Measurements from ENCODE around the gene SLC12A7.

SLC12A7 gene

DNA sequence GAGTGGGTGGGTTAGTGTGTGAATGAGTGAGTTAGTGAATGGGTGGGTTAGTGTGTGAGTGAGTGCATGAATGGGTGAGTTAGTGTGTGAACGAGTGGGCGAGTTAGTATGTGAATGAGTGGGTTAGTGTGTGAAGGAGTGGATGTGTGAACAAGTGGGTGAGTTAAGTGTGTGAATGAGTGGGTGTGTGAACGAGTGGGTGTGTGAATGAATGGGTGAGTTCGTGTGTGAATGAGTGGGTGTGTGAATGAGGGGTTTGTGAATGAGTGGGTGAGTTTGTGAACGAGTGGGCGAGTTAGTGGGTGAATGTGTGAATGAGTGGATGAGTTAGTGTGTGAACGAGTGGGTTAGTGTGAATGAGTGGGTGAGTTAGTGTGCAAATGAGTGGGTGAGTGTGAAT is 69.2 kb downstream of the SLC12A7 start:
- Histone ChIP-seq H3K27me3 (ENCODE audit: control insufficient read depth, insufficient read depth, low read length) (no peaks in the 10 kb centered on the region), H3K27ac (ENCODE audit: low read length) (no peak overlapping the region), H3K9me3 (ENCODE audit: control insufficient read depth, low read depth, low read length) (peaks cover 7% of the 10 kb centered on the region), H3K9ac (ENCODE audit: low read length) (no peak overlapping the region), H3K4me3 (ENCODE audit: low read length) (no peak overlapping the region), H3K36me3 (ENCODE audit: control insufficient read depth, low read depth, low read length) (no peaks in the 10 kb centered on the region), H3K4me1 (ENCODE audit: control insufficient read depth, low read depth, low read length) (no peaks in the 10 kb centered on the region)

DNA sequence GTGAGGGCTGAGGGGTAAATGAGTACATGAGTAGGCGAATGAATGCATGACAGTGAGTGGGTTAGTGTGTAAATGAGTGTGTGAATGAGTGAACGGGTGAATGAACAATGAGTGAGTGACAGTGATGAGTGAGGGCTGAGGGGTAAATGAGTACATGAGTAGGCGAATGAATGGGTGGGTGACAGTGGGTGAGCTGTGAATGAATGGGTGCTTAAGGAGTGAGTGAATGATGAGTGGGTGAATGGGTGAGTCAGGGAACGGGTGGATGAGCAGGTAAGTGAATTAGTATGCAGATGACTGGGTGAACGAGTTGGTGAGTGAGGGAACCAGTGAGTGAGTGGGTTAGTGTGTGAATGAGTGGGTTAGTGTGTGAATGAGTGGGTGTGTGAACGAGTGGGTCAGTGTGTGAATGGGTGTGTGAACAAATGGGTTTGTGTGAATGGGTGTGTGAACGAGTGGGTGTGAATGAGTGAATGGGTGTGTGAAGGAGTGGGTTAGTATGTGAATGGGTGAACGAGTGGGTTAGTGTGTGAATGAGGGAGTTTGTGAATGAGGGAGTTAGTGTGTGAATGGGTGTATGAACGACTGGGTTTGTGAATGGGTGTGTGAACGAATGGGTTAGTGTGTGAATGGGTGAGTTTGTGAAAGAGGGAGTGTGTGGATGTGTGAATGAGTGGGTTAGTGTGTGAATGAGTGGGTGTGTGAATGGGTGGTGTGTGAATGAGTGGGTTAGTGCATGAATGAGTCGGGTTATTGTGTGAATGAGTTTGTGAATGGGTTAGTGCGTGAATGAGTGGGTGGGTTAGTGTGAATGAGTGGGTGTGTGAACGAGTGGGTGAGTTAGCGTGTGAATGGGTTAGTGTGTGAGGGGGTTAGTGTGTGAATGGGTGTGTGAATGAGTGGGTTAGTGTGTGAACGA is 70.4 kb downstream of the SLC12A7 start:
- H3K9me3 ChIP-seq (ENCODE audit: control insufficient read depth, low read depth, low read length), result peaks cover 7% of the 10 kb centered on the region
- H3K27ac ChIP-seq (ENCODE audit: low read length), result no peak overlapping the region
- no peaks in the 10 kb centered on the region for H3K36me3 ChIP-seq (ENCODE audit: control insufficient read depth, low read depth, low read length)
- no peaks in the 10 kb centered on the region for H3K27me3 ChIP-seq (ENCODE audit: control insufficient read depth, insufficient read depth, low read length)
- no peak overlapping the region for H3K9ac ChIP-seq (ENCODE audit: low read length)
- no peaks in the 10 kb centered on the region for H3K4me1 ChIP-seq (ENCODE audit: control insufficient read depth, low read depth, low read length)
- H3K4me3 ChIP-seq (ENCODE audit: low read length), result no peak overlapping the region

DNA sequence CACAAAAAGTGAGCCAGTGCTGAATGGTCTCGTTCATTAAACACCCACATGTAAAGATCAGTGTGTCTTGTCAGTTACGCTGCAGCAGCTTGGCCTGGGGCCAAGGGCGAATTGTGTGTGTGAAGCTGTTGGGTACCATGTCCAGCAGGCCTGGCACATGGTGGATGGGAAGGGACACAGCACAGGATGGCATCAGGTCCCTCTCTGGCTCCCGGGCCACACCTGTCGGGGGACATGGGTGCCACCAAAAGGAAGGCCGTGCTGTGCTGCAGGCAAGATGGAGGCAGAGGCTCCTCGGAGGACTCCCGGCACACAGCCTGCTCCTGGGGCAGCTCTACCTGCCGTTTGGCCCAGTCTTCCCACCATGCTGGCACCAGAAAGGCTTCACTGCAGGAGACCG is 71.3 kb downstream of the SLC12A7 start:
- Histone ChIP-seq H3K4me1 (ENCODE audit: control insufficient read depth, low read depth, low read length) (no peaks in the 10 kb centered on the region), H3K9me3 (ENCODE audit: control insufficient read depth, low read depth, low read length) (peaks cover 7% of the 10 kb centered on the region), H3K27me3 (ENCODE audit: control insufficient read depth, insufficient read depth, low read length) (no peaks in the 10 kb centered on the region), H3K9ac (ENCODE audit: low read length) (no peak overlapping the region), H3K27ac (ENCODE audit: low read length) (no peak overlapping the region), H3K4me3 (ENCODE audit: low read length) (no peak overlapping the region), H3K36me3 (ENCODE audit: control insufficient read depth, low read depth, low read length) (no peaks in the 10 kb centered on the region)

DNA sequence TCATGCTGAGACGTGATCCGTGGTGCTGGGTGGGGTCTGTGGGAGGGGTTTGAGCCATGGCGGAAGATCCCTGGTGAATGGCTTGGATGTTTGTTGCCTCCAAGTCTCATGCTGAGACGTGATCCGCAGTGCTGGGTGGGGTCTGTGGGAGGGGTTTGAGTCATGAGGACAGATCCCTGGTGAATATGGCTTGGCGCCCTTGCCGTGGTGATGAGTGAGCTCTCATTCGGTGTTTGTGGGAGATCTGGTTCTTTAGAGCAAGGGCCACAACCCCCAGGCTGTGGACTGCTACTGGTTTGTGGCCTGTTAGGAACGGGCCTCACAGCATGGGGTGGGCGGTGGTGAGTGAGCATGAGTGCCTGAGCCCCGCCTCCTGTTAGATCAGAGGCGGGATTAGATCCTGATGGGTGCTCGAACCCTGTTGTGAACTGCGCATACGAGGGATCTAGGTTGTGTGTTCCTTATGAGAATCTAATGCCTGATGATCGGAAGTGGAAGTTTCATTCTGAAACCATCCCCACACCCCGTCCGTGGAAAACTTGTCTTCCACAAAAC is 72.1 kb downstream of the SLC12A7 start:
- Histone ChIP-seq H3K36me3 (ENCODE audit: control insufficient read depth, low read depth, low read length) (no peaks in the 10 kb centered on the region), H3K9me3 (ENCODE audit: control insufficient read depth, low read depth, low read length) (peaks cover 4% of the 10 kb centered on the region), H3K27me3 (ENCODE audit: control insufficient read depth, insufficient read depth, low read length) (no peaks in the 10 kb centered on the region), H3K4me1 (ENCODE audit: control insufficient read depth, low read depth, low read length) (no peaks in the 10 kb centered on the region), H3K4me3 (ENCODE audit: low read length) (no peak overlapping the region), H3K9ac (ENCODE audit: low read length) (no peak overlapping the region), H3K27ac (ENCODE audit: low read length) (no peak overlapping the region)

DNA sequence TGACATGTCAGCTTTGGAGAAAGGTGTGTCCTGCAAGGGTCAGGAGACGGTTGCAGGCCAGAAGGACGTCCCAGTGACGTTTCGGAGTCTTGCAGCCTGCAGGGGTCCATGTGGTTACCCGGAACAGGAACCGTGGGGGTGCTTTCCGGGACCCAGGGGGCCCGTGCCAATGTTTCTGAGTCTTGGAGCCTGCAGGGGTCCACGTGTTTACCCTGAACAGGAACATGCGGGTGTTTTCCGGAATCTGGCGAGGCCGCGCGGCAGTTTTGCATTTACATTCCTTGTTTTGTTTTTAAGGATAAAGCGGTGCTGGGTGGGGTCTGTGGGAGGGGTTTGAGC is 72.7 kb downstream of the SLC12A7 start:
- no peak overlapping the region for H3K27ac ChIP-seq (ENCODE audit: low read length)
- H3K27me3 ChIP-seq (ENCODE audit: control insufficient read depth, insufficient read depth, low read length), result no peaks in the 10 kb centered on the region
- no peak overlapping the region for H3K4me3 ChIP-seq (ENCODE audit: low read length)
- peaks cover 2% of the 10 kb centered on the region for H3K9me3 ChIP-seq (ENCODE audit: control insufficient read depth, low read depth, low read length)
- H3K9ac ChIP-seq (ENCODE audit: low read length), result no peak overlapping the region
- H3K4me1 ChIP-seq (ENCODE audit: control insufficient read depth, low read depth, low read length), result no peaks in the 10 kb centered on the region
- H3K36me3 ChIP-seq (ENCODE audit: control insufficient read depth, low read depth, low read length), result no peaks in the 10 kb centered on the region

DNA sequence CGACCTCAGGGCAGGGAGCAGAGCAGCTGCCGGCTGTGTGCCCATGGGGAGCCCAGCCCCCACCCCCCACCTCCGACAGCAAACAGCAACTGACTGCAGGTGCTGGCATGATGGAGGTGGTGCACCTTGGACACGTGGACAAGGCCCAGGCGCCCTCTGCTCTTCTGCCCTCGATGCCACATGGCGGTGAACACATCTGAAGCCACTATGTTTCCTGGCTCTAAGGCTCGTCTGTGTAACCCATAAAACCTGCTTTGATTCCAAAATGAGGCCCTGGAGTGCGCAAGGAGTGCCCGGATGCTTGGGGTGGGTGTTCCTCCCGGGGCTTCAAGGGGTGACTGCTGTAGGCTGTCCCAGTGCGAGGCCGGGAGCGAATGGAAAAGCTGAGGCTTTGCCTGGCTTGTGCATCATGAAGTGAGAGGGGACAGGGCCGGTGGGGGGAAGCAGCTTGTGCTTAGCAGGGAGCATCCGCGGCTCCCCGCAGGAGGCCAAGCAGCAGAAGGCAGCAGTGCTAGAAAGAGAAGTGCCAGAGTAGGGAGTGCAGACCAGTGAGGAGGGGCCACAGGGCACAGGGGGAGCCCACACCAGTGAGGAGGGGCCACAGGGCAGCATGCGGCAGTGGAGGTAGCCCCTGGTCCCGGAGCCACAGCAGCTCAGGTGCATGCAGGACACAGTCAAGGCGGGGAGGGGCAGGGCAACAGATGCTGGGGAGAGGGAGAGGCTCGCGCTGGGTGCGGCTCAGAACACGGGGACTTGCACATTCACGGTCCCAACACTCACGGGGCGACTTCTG is 73.2 kb downstream of the SLC12A7 start:
- no peak overlapping the region for H3K4me3 ChIP-seq (ENCODE audit: low read length)
- H3K36me3 ChIP-seq (ENCODE audit: control insufficient read depth, low read depth, low read length), result no peaks in the 10 kb centered on the region
- H3K27ac ChIP-seq (ENCODE audit: low read length), result no peak overlapping the region
- no peaks in the 10 kb centered on the region for H3K4me1 ChIP-seq (ENCODE audit: control insufficient read depth, low read depth, low read length)
- H3K9ac ChIP-seq (ENCODE audit: low read length), result no peak overlapping the region
- no peaks in the 10 kb centered on the region for H3K9me3 ChIP-seq (ENCODE audit: control insufficient read depth, low read depth, low read length)
- no peaks in the 10 kb centered on the region for H3K27me3 ChIP-seq (ENCODE audit: control insufficient read depth, insufficient read depth, low read length)

DNA sequence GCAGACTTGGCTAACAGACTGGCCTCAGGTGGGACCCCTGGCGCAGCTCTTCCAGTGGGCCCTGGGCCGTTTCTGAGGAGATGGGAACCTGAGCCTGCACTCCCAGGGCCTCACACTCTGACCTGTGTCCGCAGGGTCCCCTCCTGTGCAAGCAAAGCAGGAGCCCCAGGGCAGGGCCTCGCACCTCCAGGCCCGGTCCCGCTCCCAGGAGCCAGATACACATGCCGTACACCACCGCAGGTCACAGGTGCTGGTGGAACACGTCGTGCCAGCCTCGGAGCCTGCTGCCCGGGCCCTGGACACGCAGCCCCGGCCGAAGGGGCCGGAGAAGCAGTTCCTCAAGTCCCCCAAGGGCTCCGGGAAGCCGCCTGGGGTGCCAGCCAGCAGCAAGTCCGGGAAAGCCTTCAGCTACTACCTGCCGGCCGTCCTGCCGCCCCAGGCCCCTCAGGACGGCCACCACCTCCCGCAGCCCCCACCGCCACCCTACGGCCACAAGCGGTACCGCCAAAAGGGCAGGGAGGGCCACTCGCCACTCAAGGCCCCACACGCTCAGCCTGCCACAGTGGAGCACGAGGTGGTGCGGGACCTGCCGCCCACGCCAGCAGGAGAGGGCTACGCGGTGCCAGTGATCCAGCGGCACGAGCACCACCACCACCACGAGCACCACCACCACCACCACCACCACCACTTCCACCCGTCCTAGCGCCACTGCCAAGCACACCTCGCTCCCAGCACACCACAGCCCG is 74.0 kb downstream of the SLC12A7 start:
- H3K36me3 ChIP-seq (ENCODE audit: control insufficient read depth, low read depth, low read length), result no peaks in the 10 kb centered on the region

DNA sequence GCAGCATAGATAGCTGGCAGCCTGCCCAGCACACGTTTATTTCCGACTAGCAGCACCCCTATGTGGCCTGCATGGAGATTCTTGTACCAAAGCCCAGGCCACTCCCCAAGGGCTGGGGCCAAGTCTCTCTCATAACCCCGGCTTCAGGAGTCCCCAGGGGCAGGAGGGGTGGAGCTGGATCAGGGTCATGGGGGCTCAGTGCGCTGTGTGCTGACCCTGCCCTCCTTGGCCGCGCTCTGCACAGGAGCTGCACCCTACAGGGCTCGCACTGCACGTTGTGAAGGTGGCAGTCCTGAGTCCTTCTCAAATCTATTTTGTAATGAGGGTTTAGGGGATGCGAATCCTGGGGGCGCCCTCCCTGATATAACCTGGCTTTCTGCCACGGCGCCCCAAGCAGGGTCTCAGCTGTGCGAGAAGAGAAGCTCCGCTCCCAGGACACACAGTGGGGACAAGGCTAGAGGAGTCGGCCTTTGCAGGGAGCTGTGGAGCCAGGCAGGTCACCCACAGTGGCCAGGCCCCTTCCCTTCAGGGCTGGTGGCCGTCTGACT is 74.7 kb downstream of the SLC12A7 start:
- no peak overlapping the region for H3K27ac ChIP-seq (ENCODE audit: low read length)
- H3K36me3 ChIP-seq (ENCODE audit: control insufficient read depth, low read depth, low read length), result no peaks in the 10 kb centered on the region
- no peaks in the 10 kb centered on the region for H3K4me1 ChIP-seq (ENCODE audit: control insufficient read depth, low read depth, low read length)
- H3K9ac ChIP-seq (ENCODE audit: low read length), result no peak overlapping the region
- no peaks in the 10 kb centered on the region for H3K9me3 ChIP-seq (ENCODE audit: control insufficient read depth, low read depth, low read length)
- H3K27me3 ChIP-seq (ENCODE audit: control insufficient read depth, insufficient read depth, low read length), result no peaks in the 10 kb centered on the region
- H3K4me3 ChIP-seq (ENCODE audit: low read length), result no peak overlapping the region

More for the DNA sequence above, 74.0 kb downstream of the SLC12A7 start:
- no peaks in the 10 kb centered on the region for H3K27me3 ChIP-seq (ENCODE audit: control insufficient read depth, insufficient read depth, low read length)
- no peak overlapping the region for H3K9ac ChIP-seq (ENCODE audit: low read length)
- H3K27ac ChIP-seq (ENCODE audit: low read length), result no peak overlapping the region
- H3K9me3 ChIP-seq (ENCODE audit: control insufficient read depth, low read depth, low read length), result no peaks in the 10 kb centered on the region
- no peaks in the 10 kb centered on the region for H3K4me1 ChIP-seq (ENCODE audit: control insufficient read depth, low read depth, low read length)
- no peak overlapping the region for H3K4me3 ChIP-seq (ENCODE audit: low read length)

DNA sequence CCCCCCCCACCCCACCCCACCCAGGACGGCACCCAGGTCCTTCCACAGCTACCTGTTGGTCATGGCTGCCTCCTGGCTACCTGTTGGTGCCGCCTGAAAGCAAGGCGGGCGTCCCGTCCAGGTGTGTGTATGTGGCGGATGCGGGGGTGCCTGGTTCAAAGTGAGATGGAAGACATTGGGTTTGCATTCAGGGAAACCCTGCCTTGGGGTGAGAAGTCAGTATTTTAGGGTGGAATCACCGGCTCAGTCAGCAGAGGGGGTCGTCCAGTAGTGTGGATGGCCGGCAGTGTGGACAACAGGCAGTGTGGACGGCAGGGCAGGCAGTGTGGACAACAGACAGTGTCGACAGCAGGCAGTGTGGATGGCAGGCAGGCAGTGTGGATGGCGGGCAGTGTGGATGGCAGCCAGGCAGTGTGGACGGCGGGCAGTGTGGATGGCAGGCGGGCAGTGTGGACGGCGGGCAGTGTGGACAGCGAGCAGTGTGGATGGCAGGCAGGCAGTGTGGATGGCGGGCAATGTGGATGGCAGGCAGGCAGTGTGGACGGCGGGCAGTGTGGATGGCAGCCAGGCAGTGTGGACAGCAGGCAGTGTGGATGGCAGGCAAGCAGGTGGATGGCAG is 75.2 kb downstream of the SLC12A7 start:
- Histone ChIP-seq H3K27me3 (ENCODE audit: control insufficient read depth, insufficient read depth, low read length) (no peaks in the 10 kb centered on the region), H3K36me3 (ENCODE audit: control insufficient read depth, low read depth, low read length) (no peaks in the 10 kb centered on the region), H3K9ac (ENCODE audit: low read length) (no peak overlapping the region), H3K4me3 (ENCODE audit: low read length) (no peak overlapping the region), H3K9me3 (ENCODE audit: control insufficient read depth, low read depth, low read length) (no peaks in the 10 kb centered on the region), H3K27ac (ENCODE audit: low read length) (no peak overlapping the region), H3K4me1 (ENCODE audit: control insufficient read depth, low read depth, low read length) (no peaks in the 10 kb centered on the region)

DNA sequence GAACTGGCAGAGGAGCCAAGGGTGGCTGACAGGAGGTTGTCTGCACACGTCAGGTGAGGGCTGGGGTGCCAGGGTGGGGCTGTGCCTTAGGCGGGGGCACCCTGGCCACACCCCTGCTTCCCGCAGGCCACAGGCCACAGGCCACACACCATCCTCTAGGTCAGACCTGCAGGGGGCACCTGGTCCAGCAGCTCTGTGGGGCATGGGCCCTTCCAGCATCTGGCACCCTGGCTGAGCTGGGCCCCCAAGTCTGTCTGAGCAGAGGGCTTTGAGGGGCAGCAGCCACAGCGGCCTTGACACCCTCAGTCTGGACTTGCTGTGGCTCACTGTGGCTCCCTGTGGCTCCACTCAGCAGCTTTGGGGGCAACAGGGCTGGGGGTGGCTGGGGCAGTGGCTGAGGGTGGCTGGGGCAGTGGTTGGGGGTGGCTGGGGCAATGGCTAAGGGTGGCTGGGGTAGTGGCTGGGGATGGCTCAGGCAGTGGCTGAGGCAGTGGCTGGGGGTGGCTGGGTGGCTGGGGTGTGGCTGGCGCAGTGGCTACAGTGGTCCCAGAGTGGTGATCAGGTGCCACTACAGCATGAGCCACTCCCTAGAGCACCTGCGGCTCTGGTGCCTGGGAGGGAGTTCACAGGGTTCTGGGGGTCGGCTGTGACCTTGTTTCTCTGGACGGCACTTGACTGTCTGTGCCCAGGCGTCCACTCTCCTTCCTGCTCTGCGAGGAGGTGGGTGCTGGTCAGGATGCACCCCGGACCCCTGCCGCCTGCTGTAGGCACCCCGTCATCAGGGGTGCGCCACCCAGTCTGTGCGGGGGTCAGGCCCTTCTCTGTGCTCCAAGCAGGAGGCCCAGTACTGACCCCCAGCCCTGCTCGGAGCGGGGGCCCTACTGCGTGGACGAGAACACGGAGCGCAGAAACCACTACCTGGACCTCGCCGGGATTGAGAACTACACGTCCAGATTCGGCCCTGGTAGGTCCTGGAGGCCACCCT is 76.2 kb downstream of the SLC12A7 start:
- no peak overlapping the region for H3K27ac ChIP-seq (ENCODE audit: low read length)
- H3K4me1 ChIP-seq (ENCODE audit: control insufficient read depth, low read depth, low read length), result no peaks in the 10 kb centered on the region
- H3K9ac ChIP-seq (ENCODE audit: low read length), result no peak overlapping the region
- H3K27me3 ChIP-seq (ENCODE audit: control insufficient read depth, insufficient read depth, low read length), result no peaks in the 10 kb centered on the region
- no peaks in the 10 kb centered on the region for H3K9me3 ChIP-seq (ENCODE audit: control insufficient read depth, low read depth, low read length)
- no peaks in the 10 kb centered on the region for H3K36me3 ChIP-seq (ENCODE audit: control insufficient read depth, low read depth, low read length)
- H3K4me3 ChIP-seq (ENCODE audit: low read length), result no peak overlapping the region

Data from iPS-18a (cell line).